ENCODE measurements around the gene FKBP5. TPM values are rescaled to one million over a fixed set of nuclear protein-coding genes. Genes with fewer than 3 reads are reported as not detected.
A peak's percentile ranks its signal among the peaks of the same experiment; 100 is the strongest.

Gene FKBP5
- total and polyA plus RNA-seq, 9 of the 15 experiments (the other 6 are each of a cell fraction or from before 2014, with no cell fraction given): 32.7 to 151 (median 75.0) TPM

GRCh38 chr6:35694462-35694861 is 5.7 kb upstream of the FKBP5 start (continued):
- TF ChIP-seq, protein P1, sequence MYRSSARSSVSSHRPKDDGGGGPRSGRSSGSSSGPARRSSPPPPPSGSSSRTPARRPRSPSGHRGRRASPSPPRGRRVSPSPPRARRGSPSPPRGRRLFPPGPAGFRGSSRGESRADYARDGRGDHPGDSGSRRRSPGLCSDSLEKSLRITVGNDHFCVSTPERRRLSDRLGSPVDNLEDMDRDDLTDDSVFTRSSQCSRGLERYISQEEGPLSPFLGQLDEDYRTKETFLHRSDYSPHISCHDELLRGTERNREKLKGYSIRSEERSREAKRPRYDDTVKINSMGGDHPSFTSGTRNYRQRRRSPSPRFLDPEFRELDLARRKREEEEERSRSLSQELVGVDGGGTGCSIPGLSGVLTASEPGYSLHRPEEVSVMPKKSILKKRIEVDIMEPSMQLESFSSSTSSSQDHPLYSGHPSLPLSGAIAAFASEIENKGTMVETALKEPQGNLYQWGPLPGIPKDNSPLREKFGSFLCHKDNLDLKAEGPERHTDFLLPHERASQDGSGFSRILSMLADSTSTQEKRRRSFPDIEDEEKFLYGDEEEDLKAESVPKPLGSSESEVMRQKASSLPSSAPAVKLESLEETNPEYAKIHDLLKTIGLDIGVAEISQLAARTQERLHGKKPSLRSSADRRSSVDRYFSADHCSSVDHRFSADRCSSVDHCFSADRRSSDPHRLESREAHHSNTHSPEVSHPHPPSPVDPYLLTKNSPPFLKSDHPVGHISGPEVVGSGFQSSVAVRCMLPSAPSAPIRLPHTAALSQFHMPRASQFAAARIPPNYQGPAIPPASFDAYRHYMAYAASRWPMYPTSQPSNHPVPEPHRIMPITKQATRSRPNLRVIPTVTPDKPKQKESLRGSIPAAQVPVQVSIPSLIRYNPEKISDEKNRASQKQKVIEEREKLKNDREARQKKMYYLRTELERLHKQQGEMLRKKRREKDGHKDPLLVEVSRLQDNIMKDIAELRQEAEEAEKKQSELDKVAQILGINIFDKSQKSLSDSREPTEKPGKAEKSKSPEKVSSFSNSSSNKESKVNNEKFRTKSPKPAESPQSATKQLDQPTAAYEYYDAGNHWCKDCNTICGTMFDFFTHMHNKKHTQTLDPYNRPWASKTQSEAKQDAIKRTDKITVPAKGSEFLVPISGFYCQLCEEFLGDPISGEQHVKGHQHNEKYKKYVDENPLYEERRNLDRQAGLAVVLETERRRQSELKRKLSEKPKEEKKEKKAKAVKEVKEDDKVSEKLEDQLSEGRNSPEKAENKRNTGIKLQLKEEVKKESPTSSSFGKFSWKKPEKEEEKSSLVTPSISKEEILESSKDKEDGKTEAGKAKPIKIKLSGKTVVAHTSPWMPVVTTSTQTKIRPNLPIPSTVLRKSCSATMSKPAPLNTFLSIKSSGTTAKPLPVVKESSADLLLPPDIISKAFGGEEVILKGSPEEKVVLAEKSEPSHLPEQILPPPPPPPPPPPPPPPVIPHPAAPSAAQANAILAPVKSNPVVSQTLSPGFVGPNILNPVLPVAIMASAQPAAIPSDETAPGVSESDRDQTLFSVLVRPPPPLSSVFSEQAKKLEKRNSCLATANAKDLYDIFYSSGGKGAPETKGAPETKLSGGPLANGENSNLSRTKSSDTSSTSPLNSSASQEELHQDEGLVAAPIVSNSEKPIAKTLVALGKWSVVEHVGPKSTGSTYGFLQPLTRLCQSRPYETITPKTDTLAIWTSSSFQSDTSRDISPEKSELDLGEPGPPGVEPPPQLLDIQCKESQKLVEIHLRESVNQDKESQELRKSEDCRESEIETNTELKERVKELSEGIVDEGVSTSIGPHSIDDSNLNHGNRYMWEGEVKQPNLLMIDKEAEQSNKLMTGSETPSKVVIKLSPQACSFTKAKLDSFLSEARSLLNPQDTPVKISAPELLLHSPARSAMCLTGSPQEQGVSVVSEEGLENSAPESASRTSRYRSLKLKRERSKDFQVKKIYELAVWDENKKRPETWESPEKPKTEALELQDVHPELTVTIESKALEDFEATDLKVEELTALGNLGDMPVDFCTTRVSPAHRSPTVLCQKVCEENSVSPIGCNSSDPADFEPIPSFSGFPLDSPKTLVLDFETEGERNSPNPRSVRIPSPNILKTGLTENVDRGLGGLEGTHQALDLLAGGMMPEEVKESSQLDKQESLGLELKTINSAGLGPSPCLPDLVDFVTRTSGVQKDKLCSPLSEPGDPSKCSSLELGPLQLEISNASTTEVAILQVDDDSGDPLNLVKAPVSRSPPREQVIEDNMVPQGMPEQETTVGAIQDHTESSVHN (IDR thresholded peaks at IDR 0.05; ENCODE audit: borderline replicate concordance in 1 of 2, low read depth in 1 of 2): no peak
- TF ChIP-seq FOS (IDR thresholded peaks at IDR 0.05; ENCODE audit: extremely low read depth, insufficient read length): peak; percentile 76
- TF ChIP-seq, protein P2, sequence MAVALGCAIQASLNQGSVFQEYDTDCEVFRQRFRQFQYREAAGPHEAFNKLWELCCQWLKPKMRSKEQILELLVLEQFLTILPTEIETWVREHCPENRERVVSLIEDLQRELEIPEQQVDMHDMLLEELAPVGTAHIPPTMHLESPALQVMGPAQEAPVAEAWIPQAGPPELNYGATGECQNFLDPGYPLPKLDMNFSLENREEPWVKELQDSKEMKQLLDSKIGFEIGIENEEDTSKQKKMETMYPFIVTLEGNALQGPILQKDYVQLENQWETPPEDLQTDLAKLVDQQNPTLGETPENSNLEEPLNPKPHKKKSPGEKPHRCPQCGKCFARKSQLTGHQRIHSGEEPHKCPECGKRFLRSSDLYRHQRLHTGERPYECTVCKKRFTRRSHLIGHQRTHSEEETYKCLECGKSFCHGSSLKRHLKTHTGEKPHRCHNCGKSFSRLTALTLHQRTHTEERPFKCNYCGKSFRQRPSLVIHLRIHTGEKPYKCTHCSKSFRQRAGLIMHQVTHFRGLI (CRISPR knock-in tag; IDR thresholded peaks at IDR 0.05): no peak
- TF ChIP-seq, protein P3, sequence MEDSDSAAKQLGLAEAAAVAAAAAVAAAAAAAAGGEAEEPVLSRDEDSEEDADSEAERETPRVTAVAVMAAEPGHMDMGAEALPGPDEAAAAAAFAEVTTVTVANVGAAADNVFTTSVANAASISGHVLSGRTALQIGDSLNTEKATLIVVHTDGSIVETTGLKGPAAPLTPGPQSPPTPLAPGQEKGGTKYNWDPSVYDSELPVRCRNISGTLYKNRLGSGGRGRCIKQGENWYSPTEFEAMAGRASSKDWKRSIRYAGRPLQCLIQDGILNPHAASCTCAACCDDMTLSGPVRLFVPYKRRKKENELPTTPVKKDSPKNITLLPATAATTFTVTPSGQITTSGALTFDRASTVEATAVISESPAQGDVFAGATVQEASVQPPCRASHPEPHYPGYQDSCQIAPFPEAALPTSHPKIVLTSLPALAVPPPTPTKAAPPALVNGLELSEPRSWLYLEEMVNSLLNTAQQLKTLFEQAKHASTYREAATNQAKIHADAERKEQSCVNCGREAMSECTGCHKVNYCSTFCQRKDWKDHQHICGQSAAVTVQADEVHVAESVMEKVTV (CRISPR knock-in tag; IDR thresholded peaks at IDR 0.05): no peak
- TF ChIP-seq ZNF639 (CRISPR knock-in tag; conservative IDR thresholded peaks at IDR 0.05 in 1 of 2, IDR thresholded peaks at IDR 0.05 in 1 of 2): no peak
- TF ChIP-seq MCM5 (IDR thresholded peaks at IDR 0.05; ENCODE audit: low read depth): no peak
- TF ChIP-seq NR4A1 (CRISPR knock-in tag; IDR thresholded peaks at IDR 0.05): no peak
- TF ChIP-seq NR4A1 (tag; IDR thresholded peaks at IDR 0.05): no peak
- TF ChIP-seq ZNF445 (CRISPR knock-in tag; IDR thresholded peaks at IDR 0.05; ENCODE audit: low read depth): no peak
- TF ChIP-seq PTRF (tag; IDR thresholded peaks at IDR 0.05): no peak
- no peak for TF ChIP-seq CC2D1A (IDR thresholded peaks at IDR 0.05)
- TF ChIP-seq CREBBP (IDR thresholded peaks at IDR 0.05; ENCODE audit: low read depth, low read length): no peak
- TF ChIP-seq GABPB1 (CRISPR knock-in tag; IDR thresholded peaks at IDR 0.05): no peak
- TF ChIP-seq ZNF436 (CRISPR knock-in tag; IDR thresholded peaks at IDR 0.05): no peak
- TF ChIP-seq CBX8 (IDR thresholded peaks at IDR 0.05; ENCODE audit: borderline replicate concordance, extremely low read depth, low read depth, low read length, poor library complexity, severe bottlenecking): no peak
- TF ChIP-seq TRIM28 (IDR thresholded peaks at IDR 0.05): peak; percentile 99
